GM19463 (cell line): ENCODE measurements around the gene ATP10D.
"Not testable (repeated sequence)": the region's sequence is repeated elsewhere in the genome, so short reads cannot be mapped to it uniquely, and the experiment has no call there.

Experiments used
- ATAC-seq: cut with Tn5 transposase; IDR thresholded peaks from one replicate; pipeline ENCODE4 v1.9.1; 2021; ENCODE audit warnings: mild to moderate bottlenecking, moderate library complexity; ENCODE audit not compliant: unreplicated experiment

ATP10D gene

DNA sequence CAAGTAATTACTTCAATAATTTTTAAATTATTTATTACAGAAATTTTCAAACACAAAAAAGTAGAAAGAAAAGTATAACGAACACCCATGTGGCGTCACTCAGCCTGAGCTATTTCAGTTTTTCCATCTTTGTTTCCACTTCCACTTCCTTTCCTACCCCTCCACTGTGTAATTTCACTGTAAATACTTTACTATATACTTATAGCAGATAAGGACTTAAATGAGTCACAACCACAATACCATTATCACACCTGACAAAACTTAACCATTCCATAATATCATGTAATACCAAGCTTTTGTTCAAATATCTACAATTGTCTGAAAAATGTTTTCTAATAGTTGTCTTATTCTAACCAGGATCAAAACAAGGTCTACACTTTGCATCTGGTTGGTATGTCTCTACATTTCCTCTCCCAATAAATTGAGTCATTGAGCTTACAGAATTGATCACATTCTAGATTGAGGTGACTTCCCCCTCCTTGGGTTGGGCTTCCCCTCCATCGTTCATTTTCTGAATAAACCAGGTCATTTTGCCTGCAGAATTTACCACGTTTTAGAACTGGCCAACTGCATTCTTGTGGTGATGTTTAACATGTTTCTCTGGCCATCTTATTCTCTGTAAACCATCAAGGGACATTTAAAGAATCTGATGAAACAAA lies 48.7 kb downstream of the ATP10D start:
- no peak for ATAC-seq

DNA sequence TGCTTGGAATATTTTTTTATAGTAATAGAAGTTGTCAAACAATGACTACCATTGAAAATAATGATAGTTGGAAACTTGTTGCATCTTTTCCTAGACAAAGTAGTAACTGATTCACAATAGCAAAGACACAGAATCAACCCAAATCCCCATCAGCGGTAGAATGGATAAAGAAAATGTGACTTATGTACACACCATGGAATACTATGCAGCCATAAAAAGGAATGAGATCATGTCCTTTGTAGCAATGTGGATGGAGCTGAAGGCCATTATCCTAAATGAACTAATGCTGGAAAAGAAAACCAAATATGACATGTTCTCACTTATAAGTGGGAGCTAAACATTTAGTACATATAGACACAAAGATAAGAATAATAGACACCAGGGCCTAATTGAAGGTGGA lies 49.7 kb downstream of the ATP10D start:
- no peak for ATAC-seq

DNA sequence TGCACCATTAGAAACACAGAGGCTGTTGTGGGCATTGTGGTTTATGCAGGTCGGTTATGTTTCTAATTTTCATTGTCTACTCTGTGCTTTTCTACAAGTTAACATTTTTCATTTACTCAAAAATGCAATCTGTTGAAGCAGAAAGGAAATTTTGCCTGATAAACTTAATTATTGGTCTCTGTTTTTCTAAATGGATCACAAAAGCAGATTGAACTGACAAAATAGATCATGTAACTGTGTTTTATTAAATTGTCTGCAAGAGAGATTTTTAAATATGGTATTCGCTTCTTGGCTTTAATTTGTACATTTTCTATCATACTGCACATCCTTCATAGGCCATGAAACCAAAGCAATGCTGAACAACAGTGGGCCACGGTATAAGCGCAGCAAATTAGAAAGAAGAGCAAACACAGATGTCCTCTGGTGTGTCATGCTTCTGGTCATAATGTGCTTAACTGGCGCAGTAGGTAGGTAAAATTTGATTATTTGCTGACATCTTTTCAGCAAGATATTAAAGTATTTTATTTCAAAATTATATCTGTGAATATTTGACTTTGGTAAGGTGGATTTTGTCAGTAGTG lies 50.6 kb downstream of the ATP10D start:
- ATAC-seq: no peak

DNA sequence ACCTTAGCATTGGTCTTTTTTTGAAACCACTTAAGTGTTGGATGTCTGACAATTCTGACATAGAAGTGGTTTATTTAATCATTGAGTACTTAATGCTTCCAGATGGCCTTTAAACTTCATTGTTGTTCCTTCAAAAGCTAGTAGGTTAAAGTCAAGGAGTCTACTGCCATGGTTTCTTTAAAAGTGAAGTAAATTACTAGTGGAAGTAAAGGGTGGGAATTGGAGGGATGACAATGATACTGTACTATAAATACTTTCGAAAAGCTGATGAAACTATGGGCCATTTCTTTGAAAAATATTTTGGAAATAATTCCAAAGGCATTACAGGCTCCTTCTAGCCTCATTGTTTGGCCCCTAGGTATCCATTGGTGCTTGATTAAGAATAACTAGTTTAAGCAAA lies 51.9 kb downstream of the ATP10D start:
- ATAC-seq: no peak

DNA sequence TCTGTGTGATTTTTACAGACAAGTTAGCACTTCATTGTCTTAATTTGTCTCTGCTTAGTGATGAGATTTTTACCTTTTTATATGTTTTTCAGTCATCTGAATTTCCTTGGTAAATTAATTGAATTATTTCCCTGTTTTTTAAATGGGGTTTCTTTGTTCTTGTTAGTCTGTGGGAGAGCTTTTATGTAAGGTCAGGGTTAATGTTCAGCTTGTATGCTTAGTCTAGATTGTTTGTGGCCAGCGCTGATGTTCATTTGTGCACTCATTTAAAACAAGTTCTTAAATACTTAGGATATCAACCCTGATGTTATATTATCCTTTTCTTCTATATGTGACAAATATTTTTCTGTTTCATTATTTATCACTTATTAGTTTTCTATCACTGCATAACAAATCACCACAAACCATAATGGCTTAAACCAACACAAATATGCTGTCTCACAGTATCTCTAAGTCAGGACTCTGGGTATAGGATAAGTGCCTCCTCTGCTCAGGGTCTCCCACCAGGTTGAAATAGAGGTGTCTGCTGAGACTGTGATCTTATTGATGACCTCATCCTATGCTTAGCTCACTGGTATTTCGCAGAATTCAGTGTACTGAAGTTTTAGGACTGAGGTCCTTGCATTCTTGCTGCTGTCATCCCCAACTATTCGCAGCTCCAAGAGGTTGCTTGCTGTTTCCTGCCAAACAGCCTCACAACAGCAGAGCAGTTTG lies 53.2 kb downstream of the ATP10D start:
- no peak for ATAC-seq

DNA sequence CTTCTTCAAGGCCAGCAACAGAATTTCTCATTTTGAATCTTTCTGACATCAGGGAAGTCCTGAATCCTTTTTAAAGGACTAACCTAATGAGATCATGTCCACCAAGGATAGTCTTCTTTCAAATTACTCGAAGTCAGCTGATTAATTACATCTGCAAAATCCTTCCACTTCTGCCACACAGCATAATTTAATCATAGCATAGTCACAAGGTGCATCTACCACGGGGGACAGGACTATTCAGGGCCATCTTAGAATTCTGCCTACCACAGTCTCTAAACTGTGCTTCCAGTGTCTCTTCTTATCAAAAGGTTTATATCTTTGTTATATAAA lies 53.7 kb downstream of the ATP10D start:
- ATAC-seq: no peak

DNA sequence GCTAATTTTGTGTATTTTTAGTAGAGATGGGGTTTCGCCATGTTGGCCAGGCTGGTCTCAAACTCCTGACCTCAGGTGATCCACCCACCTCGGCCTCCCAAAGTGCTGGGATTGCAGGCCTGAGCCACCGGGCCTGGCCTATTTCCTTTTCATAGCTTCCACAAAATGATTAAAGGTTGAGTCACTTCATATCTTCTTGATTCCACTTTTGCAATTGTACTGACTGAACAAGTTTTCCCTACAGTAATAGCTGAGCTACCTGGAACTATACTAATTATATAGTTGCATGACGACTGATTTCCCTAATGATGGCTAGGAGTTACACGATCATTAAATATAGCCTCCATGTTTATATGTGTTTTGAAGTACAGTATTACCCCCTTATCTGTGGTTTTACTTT lies 57.6 kb downstream of the ATP10D start:
- ATAC-seq: not testable (repeated sequence)

DNA sequence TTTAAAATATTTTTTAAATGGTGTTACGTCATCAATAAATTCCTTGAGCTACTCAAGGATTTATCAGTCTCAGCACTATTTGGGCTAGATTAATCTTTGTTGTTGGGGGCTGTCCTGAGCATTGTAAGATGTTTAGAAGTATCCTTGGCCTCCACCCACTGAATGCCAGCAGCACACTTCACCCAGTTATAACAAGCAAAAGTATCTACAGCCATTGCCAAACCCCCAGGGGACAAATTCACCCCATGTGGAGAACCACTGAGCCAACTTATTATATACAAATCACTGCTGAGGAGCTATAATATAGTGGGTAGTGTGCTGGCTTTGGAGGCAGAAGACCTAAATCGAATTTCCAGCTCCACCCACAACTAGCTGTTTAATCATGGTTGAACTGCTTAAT lies 58.3 kb downstream of the ATP10D start:
- ATAC-seq: no peak

DNA sequence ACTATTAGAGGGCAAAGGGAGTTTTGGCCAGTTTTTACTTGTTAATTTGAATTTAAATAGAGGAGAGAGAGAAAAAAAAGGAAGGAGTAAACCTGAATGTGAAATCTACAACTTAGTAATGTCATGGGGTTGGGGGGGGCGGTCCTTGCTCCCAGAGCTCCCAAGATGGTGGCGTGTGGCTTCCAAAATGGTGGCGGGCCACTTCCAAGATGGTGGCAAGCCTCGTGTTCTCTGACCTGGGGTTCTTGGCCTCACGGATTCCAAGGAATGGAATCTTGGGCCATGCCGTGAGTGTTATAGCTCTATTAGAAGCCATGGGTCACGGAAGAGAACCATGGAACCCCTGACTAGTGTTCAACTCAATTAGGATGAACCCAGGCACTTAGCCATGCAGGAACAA lies 65.3 kb downstream of the ATP10D start:
- ATAC-seq: not testable (repeated sequence)

DNA sequence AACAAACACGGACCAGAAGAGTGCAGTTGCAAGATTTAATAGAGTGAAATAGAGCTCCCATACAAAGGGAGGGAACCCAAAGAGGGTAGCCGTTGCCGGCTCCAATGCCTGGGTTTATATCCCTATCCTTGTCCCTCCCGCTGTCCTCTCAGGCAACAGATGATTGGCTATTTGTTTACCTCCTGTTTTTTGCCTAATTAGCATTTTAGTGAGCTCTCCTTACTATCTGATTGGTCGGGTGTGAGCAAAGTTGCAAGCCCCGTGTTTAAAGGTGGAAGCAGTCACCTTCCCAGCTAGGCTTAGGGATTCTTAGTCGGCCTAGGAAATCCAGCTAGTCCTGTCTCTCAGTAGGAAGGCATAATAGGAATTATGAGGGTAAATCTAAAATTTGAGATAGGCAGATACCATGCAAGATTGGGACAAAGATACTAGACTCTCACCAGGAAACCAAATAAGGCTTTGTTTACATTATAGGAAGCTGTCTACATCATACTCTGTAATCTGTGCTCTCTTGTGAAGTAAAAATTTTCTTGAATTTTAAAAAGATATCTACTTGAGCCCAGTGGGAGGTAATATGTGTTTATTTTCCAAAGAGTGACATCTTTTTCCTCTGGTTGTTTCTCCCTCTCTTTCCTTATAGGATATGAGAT lies 65.9 kb downstream of the ATP10D start:
- ATAC-seq: no peak

DNA sequence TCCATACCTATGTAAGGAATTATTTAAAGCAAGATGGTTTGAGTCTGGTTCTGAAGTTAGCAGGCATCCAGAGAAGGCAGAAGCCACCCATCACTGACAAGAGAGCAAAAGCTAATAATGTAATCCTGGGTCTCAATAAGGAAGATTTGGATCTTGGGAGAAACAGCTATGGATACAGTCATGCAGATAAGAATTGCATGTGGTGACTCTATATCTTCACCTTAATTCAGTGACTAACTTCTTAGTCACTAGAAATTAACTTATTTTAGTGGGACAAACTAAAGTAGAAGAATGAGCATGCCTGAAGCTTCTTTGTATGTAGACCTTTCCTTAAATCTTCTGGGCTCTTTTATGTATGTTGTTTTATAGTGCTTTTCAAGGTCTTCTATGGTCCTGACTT lies 66.6 kb downstream of the ATP10D start:
- no peak for ATAC-seq

DNA sequence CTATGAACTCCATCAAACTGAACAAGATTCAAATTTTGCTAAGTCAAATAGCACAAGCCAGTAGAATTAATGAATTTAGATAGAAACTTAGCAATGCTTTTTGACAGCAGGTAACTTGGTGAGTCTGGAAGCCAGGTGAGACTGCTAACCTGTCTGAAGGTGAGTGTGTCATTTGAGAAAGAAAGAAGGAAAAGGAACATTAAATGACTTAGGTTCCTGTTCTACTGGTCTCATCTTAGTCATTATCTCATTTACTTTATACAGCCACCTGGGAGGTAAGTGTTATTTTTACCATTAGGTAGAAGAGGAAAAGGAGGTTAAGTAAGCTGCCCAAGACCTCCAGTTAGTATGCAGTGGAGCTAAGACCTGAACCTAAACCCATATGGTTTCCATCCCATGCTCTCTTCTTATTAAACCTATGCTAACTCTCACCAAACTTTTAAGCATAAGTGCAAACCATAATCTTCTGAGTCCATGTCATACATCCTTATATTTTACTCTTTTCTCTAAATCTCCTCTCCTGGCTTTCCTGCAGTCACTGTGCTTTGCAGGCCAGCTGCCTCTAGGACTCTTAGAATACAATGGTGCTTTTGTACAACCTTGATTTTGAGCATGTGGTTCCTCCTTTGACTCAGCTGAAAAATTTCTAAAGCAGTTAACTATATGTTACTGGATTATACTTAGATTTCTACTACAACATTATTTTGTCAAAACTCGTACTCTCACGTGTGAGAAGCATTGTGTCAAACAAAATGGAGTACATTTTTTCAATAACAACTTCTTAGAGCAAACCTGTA lies 68.5 kb downstream of the ATP10D start:
- no peak for ATAC-seq

DNA sequence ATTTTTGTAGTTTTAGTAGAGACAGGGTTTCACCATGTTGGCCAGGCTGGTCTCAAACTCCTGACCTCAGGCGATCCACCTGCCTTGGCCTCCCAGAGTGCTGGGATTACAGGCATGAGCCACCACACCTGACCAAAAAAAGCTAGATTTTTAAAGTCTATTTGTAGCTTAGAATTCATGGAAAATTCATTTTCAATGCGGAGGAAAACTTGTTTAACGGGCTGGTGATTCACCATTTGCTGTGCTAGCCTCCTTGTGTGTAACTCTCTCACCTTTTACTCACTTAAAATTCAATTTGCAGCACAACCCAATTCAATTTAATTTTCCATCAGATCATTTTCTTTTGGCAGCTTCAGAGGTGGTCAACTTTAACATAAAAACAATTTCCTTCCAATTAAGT lies 70.8 kb downstream of the ATP10D start:
- not testable (repeated sequence) for ATAC-seq

DNA sequence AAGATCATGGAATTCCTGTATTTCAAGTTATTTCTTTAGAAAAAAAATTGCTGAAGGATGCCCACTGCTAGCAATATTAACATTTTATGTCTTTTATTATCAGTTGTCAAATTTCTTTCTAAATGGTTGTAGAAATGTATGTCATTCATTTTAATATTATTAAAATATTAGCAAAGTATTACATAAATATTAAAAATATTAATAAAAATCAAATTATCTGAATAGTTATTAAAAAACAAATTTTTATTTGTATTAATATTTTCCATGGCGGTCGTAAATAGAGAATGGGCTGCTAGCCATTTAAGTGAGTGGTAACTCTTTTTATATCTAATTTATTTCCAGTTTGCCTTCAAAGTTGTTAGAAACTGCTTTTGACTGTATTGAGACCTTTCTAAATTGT lies 72.2 kb downstream of the ATP10D start:
- ATAC-seq: no peak

DNA sequence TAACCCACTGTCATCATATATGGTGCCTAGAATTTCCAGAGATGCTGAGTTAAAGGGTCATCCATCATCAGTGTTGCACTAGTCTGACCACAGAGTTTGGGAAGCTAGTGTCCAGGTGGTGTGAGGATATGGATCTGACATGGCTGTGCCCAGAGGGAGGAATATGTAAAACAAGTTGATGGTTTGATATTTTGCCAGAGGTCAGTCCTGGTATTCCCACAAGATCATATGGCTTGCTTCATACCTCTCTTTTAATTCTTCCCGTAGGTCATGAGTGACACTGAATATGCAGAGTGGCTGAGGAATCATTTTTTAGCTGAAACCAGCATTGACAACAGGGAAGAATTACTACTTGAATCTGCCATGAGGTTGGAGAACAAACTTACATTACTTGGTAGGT lies 75.6 kb downstream of the ATP10D start:
- no peak for ATAC-seq

DNA sequence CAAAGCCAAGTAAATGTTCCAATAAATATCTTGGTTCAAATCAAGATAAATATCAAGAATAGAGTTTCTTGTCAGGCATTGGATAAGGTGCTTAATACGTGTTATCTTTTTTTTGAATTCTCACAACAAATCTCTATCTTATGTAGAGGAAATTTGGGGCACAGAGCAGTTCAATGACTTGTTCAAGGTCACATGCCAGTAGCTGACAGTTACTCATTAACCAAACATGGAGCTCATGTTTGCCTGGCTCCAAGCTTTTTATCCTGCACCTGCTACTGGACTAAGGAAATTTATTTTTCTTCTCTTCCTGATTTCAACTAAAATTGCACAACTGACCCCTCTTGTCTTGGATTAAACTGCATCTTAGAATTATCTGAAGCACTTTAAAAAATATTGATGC lies 76.3 kb downstream of the ATP10D start:
- ATAC-seq: no peak

DNA sequence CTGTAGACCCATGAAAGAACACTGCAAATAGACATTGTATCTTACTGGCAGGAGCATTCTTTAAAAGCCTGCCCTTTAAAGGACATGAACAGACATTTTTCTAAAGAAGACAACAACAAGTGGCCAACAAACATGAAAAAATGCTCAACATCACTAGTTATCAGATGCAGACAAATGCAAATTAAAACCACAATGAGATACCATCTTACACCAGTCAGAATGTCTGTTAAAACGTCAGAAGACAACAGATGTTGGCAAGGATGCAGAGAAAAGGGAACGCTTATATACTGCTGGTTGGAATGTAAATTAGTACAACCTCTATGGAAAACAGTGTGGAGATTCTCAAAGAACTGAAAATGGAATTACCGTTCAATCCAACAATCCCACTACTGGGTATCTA lies 77.2 kb downstream of the ATP10D start:
- no peak for ATAC-seq

DNA sequence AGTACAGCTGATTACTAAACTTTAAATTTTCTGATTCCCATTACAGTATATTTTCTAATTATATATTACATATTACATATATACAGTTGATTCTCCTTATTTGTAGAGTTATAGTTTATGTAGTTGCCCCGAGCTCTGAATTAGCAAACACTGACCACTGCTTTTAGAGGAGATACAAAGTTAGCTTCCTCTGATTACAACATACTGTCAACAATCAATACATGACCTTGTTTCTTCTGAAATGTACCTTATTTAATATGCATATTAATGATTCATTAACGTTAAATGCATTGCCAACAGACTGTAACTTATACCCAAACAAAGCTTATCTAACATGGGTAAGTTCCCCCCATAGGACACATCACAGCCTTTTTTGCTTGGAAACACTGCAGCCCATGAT lies 81.5 kb downstream of the ATP10D start:
- ATAC-seq: no peak

DNA sequence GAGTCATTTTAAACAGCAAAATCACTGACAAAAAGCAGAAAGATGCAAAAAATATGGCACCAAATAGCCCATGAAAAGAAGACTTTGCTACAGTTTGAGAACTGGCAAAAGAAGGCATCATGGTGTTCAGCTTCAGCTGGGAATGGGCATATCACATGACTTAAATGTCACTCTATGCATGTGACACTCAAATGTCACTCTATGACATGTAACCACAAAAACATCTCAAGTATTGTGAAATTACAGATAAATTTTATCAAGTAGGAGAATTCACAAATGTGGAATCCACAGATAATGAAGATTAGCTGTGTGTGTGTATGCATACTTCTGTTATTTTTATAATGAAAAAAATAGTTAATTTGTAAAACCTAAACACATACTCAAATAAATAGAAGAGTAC lies 81.9 kb downstream of the ATP10D start:
- no peak for ATAC-seq

DNA sequence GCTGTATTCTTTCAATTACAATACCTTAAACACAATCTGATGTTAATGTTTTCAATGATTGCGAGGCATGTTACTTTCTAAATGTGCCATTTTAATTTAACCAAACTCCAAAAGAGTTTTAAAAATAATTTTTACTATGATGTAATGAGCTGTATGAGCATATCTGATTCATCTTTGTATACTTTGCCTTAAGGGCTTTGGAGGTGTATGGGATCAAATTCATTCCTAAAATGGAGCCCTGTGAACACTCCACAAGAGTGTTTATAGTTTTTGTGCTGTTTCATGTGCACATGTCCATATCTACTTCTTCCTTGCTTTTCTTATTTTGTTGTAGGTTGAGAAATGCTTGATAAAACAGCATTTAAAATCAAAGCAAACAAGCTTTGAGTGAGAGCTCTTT lies 82.4 kb downstream of the ATP10D start:
- no peak for ATAC-seq

DNA sequence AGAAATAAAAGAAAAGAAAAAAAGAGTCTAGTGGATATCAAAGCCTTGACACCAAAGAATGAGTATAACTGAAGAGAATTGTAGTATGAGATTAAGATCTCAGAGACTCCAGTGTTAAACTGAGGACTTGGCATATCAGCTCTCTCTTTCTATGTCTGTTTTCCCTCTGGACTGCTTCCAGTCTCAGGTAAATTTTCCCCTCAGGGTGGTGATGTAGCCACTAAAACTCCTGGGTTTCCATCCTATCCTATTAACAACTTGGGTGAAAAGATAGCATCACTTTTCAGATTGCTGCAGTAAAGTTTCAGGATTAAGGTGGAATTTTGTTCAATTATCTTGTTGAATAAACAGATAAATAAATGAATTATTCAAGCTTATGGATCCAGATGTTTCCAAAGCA lies 85.7 kb downstream of the ATP10D start:
- ATAC-seq: no peak
